ENCODE data around the gene RRAGC. TPM values are rescaled to one million over a fixed set of nuclear protein-coding genes. Genes with fewer than 3 reads are reported as not detected.

The RRAGC gene
- total and polyA plus RNA-seq, 9 of the 15 experiments (the other 6 are each of a cell fraction or from before 2014, with no cell fraction given) = 3.9 to 16.9 (median 10.9) TPM

GRCh38 chr1:38815903-38816627 is 43.5 kb downstream of the RRAGC start (continued):
- peak; percentile 93 for TF ChIP-seq MEF2D (tag; conservative IDR thresholded peaks at IDR 0.05; ENCODE audit: low read depth)
- TF ChIP-seq NBN (IDR thresholded peaks at IDR 0.05; ENCODE audit: low read depth) = peak; percentile 96
- no peak for TF ChIP-seq ZNF316 (IDR thresholded peaks at IDR 0.05)
- TF ChIP-seq HIVEP1 (CRISPR knock-in tag; IDR thresholded peaks at IDR 0.05) = no peak
- peak; percentile 58; the same call in 1 of the 2 replicates for TF ChIP-seq CREB3 (tag; conservative IDR thresholded peaks at IDR 0.05; ENCODE audit: low read depth)
- TF ChIP-seq, protein P1, sequence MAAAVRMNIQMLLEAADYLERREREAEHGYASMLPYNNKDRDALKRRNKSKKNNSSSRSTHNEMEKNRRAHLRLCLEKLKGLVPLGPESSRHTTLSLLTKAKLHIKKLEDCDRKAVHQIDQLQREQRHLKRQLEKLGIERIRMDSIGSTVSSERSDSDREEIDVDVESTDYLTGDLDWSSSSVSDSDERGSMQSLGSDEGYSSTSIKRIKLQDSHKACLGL (CRISPR knock-in tag; IDR thresholded peaks at IDR 0.05; ENCODE audit: borderline replicate concordance, poor library complexity, severe bottlenecking) = no peak
- TF ChIP-seq PHF20 (IDR thresholded peaks at IDR 0.05; ENCODE audit: partially characterized antibody) = peak; percentile 19
- no peak for TF ChIP-seq SRSF1 (IDR thresholded peaks at IDR 0.05; ENCODE audit: low read depth, low read length)
- TF ChIP-seq ZC3H4 (CRISPR knock-in tag; IDR thresholded peaks at IDR 0.05; ENCODE audit: borderline replicate concordance) = no peak
- TF ChIP-seq ZNF277 (CRISPR knock-in tag; IDR thresholded peaks at IDR 0.05; ENCODE audit: borderline replicate concordance) = no peak
- TF ChIP-seq, protein P2, sequence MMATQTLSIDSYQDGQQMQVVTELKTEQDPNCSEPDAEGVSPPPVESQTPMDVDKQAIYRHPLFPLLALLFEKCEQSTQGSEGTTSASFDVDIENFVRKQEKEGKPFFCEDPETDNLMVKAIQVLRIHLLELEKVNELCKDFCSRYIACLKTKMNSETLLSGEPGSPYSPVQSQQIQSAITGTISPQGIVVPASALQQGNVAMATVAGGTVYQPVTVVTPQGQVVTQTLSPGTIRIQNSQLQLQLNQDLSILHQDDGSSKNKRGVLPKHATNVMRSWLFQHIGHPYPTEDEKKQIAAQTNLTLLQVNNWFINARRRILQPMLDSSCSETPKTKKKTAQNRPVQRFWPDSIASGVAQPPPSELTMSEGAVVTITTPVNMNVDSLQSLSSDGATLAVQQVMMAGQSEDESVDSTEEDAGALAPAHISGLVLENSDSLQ (IDR thresholded peaks at IDR 0.05) = peak; percentile 98
- TF ChIP-seq, protein P3, sequence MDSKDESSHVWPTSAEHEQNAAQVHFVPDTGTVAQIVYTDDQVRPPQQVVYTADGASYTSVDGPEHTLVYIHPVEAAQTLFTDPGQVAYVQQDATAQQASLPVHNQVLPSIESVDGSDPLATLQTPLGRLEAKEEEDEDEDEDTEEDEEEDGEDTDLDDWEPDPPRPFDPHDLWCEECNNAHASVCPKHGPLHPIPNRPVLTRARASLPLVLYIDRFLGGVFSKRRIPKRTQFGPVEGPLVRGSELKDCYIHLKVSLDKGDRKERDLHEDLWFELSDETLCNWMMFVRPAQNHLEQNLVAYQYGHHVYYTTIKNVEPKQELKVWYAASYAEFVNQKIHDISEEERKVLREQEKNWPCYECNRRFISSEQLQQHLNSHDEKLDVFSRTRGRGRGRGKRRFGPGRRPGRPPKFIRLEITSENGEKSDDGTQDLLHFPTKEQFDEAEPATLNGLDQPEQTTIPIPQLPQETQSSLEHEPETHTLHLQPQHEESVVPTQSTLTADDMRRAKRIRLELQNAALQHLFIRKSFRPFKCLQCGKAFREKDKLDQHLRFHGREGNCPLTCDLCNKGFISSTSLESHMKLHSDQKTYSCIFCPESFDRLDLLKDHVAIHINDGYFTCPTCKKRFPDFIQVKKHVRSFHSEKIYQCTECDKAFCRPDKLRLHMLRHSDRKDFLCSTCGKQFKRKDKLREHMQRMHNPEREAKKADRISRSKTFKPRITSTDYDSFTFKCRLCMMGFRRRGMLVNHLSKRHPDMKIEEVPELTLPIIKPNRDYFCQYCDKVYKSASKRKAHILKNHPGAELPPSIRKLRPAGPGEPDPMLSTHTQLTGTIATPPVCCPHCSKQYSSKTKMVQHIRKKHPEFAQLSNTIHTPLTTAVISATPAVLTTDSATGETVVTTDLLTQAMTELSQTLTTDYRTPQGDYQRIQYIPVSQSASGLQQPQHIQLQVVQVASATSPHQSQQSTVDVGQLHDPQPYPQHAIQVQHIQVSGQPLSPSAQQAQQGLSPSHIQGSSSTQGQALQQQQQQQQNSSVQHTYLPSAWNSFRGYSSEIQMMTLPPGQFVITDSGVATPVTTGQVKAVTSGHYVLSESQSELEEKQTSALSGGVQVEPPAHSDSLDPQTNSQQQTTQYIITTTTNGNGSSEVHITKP (IDR thresholded peaks at IDR 0.05; ENCODE audit: partially characterized antibody) = peak; percentile 77
- peak; percentile 28 for TF ChIP-seq TAF1 (IDR thresholded peaks at IDR 0.05; ENCODE audit: control insufficient read depth, extremely low read depth, insufficient read depth, low read length, severe bottlenecking)
